GM04503 (cell line): ENCODE measurements around the gene EPN1.
"Not testable (repeated sequence)": the region's sequence is repeated elsewhere in the genome, so short reads cannot be mapped to it uniquely, and the experiment has no call there.

Experiments used
- DNase-seq: peaks from one replicate; pipeline ENCODE4 v3.0.0-alpha.2; 2012; ENCODE audit warnings: low read depth

Gene EPN1

GRCh38 chr19:55720214-55720746 is 45.3 kb downstream of the EPN1 start:
- DNase-seq: no peak

DNA sequence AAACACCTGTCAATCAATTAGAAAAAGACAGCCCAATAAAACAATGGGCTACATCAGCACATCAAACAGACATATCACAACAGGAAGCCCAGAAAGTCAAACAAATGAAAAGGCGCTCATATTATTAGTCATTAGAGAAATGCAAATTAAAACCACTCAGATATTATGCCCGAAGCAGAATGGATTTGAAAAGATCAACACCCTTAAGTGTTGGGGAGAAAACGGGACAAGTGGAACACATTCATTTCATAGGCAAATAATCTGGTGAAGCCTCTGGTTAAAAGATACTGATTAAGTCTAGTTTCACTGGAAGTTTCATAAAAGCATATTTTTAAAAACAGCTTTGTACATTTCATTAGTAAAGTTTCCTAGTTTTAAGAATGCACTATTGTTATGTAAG is 45.8 kb downstream of the EPN1 start:
- no peak for DNase-seq

- DNase-seq: no peak
These were observed 48.5 kb downstream of the EPN1 start for GRCh38 chr19:55723491-55723890.

- DNase-seq: not testable (repeated sequence)
These were observed 55.4 kb downstream of the EPN1 start for GRCh38 chr19:55730378-55730777.

DNA sequence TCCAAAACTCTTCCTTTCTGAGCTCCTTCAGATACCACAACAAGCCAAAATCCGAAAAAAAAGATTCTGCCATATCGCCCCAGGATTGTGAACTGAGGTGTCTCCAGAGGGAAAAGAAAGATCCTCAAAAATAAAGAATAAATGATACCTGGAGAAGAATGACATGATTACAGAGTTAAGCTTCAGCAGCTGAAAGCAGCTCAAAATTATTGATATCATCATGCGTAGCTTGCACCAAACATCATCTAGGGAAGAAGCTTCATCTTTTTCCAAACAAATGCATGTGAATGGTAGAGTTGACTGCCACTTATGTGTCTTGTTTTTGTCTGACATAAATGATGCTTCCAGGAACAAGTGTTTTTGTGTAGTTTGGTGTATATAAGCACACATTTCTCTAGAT is 63.3 kb downstream of the EPN1 start, which contains the start of gene NLRP9:
Gene NLRP9 (minus strand): TSS at position 101 of the 400 bp plus-strand sequence. CDS start 28 bp downstream, at position 73.
- no peak for DNase-seq

- DNase-seq: no peak
These were observed 75.7 kb downstream of the EPN1 start for GRCh38 chr19:55750715-55751114.

DNA sequence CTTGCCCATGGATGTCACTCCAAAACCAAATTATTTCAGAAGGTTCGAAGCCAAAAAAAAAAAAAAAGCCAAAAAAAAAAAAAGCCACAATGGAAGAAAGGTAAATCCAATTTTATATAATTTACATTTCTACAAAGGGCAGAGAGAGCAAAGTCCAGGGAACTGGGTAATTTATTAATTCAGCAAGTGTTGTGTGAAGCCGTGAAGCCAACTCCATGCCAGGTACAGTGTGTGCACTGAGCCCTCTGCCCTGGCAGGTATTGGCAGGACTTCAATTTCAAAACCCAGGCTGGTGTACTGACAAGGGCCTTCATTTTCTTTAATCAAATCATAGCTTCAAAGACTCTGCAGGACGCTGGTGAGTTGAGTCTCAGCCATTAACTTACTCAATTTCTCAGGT is 78.4 kb downstream of the EPN1 start:
- no peak for DNase-seq

- DNase-seq: not testable (repeated sequence)
These were observed 81.8 kb downstream of the EPN1 start for GRCh38 chr19:55756808-55757207.

DNA sequence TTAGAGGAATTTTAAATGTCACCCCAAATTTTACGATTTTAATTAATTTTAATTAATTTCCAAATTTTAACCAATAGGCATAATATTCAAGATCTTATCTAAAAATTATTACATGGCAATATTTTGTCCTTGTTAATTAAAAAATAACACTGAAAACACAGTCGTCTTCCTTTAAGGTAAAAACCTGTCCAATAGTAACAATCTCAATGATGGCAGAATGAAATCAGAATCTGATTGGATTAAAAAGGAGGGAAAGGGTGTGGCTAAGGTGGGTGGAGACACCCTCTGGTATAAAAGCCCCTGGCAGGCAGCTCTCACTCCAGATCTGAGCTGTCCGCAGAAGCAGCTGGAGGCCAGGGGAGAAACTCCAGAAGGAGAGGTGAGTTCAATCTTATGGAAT is 83.8 kb downstream of the EPN1 start, which contains the start of gene RFPL4A:
Gene RFPL4A (plus strand): TSS at position 301 of the 400 bp plus-strand sequence. CDS start 2,704 bp downstream, outside the sequence.
- not testable (repeated sequence) for DNase-seq
